ENCODE measurements around the gene ZNF678.
"Not testable (repeated sequence)": the region's sequence is repeated elsewhere in the genome, so short reads cannot be mapped to it uniquely, and the experiment has no call there.

The ZNF678 gene

DNA sequence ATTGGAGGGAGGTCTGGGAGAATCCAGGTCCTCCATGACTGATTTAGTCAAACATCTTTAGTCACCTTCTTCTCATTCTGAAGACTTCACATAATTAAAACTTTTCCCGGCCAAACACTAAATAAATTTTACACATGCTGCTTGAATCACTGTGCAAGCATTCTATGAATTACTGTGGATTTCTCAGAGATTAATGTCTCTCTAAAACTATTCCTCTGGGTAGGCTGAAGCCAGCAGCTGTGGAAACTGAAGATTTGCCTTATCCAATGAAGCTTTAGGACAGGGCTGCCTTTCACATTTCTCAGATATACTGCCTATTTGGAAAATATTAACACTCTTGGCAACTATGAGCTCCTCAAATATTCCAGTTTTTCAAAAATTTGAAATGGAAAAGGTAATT, 110.1 kb downstream of the ZNF678 start:
- no peak for DNase-seq (ENCODE audit: low read depth)
- H3K4me3 ChIP-seq (ENCODE audit: low read depth, low read length): no peak overlapping the region
- TF ChIP-seq, protein P1, sequence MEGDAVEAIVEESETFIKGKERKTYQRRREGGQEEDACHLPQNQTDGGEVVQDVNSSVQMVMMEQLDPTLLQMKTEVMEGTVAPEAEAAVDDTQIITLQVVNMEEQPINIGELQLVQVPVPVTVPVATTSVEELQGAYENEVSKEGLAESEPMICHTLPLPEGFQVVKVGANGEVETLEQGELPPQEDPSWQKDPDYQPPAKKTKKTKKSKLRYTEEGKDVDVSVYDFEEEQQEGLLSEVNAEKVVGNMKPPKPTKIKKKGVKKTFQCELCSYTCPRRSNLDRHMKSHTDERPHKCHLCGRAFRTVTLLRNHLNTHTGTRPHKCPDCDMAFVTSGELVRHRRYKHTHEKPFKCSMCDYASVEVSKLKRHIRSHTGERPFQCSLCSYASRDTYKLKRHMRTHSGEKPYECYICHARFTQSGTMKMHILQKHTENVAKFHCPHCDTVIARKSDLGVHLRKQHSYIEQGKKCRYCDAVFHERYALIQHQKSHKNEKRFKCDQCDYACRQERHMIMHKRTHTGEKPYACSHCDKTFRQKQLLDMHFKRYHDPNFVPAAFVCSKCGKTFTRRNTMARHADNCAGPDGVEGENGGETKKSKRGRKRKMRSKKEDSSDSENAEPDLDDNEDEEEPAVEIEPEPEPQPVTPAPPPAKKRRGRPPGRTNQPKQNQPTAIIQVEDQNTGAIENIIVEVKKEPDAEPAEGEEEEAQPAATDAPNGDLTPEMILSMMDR (conservative IDR thresholded peaks at IDR 0.05; ENCODE audit: low read depth, low read length): no peak

DNA sequence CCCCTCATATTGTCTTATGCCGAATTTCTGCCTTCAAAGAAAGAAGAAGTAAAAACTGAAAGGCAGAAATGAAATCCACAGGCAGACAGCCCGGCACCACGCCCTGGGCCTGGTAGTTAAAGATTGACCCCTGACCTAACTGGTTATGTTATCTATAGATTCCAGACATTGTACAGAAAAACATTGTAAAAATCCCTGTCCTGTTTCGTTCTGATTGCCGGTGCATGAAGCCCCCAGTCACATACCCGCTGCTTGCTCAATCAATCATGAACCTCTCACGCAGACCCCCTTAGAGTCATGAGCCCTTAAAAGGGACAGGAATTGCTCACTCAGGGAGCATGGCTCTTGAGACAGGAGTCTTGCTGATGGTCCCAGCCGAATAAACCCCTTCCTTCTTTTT, 122.5 kb downstream of the ZNF678 start:
- H3K4me3 ChIP-seq (ENCODE audit: low read depth, low read length): no peak overlapping the region
- DNase-seq (ENCODE audit: low read depth): no peak
- TF ChIP-seq, protein P1 (conservative IDR thresholded peaks at IDR 0.05; ENCODE audit: low read depth, low read length): no peak

DNA sequence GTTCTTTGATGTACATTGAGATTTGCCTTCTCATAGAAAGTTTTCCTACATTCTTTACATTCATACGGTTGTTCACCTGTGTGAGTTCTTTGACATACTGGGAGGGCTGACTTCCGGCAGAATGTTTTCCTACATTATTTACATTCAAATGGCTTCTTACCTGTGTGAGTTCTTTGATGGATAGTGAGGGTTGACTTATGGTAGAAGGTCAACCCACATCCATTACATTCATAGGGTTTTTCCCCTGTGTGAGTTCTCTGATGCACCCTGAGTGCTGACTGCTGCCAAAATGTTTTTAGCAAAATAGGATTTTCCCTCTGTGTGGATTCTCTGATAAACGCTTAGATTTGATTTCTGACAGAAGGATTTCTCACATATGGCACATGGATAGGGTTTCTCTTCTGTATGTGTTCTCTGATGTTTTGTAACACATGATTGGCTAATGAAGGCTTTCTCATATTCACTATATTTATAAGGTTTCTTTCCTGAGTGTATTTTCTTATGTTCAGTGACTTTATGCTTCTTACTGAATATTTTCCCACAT, 134.0 kb downstream of the ZNF678 start:
- TF ChIP-seq, protein P1 (conservative IDR thresholded peaks at IDR 0.05; ENCODE audit: low read depth, low read length): no peak
- no peak overlapping the region for H3K4me3 ChIP-seq (ENCODE audit: low read depth, low read length)
- DNase-seq (ENCODE audit: low read depth): no peak

DNA sequence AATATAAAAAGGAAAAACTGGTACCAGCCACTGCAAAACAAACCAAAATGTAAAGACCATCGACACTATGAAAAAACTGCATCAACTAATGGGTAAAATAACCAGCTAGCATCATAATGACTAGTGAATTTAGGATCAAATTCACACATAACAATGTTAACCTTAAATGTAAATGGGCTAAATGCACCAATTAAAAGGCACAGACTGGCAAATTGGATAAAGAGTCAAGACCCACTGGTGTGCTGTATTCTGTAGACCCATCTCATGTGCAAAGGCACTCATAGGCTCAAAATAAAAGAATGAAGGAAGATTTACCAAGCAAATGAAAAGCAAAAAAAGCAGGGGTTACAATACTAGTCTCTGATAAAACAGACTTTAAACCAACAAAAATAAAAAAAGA, 138.3 kb downstream of the ZNF678 start:
- DNase-seq (ENCODE audit: low read depth); H3K4me3 ChIP-seq (ENCODE audit: low read depth, low read length): not testable (repeated sequence)

DNA sequence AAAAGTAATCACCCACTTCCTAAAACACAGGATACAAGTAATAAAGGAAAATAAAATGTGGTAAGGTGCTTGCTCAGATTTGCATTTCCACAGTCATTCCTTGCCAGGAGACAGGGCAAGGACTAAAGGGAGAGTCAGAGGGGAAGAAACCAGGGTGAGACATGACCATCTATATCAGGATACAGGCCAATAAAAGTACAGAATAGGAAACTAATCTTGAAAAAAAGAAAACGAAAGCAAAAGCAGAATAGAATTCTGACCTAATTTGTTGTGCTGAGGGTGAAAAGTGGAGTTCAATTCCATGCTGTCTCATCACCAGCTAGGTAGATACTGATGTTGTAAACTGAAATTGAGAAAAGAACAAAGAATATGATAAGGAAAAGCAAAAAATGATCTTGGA, 144.5 kb downstream of the ZNF678 start:
- H3K4me3 ChIP-seq (ENCODE audit: low read depth, low read length): no peak overlapping the region
- DNase-seq (ENCODE audit: low read depth): no peak
- TF ChIP-seq, protein P1 (conservative IDR thresholded peaks at IDR 0.05; ENCODE audit: low read depth, low read length): no peak

DNA sequence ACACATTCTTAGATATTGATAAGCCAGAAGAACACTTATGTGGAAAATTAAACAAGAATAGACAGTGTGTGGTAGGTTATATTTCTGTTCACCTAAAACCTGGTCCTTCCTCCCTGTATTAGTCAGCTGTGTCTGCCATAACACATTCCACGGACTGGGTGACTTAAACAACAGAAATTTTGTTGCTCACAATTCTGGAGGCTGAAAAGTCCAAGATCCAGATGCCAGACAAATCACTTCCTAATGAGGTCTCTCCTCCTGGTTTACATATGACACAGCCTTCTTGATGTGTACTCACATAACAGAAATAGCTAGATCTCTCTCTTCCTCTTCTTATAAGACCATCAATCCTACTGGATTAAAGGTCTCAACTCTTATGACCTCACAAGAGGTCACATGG, 146.1 kb downstream of the ZNF678 start:
- TF ChIP-seq, protein P1 (conservative IDR thresholded peaks at IDR 0.05; ENCODE audit: low read depth, low read length): no peak
- DNase-seq (ENCODE audit: low read depth): no peak
- H3K4me3 ChIP-seq (ENCODE audit: low read depth, low read length): no peak overlapping the region

DNA sequence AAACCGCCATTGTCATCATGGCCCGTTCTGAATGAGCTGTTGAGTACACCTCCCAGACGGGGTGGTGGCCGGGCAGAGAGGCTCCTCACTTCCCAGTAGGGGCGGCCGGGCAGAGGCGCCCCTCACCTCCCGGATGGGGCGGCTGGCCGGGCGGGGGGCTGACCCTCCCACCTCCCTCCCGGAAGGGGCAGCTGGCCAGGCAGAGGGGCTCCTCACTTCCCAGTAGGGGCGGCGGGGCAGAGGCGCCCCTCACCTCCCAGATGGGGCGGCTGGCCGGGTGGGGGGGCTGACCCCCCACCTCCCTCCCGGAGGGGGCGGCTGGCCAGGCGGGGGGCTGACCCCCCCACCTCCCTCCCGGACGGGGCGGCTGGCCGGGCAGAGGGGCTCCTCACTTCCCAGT, 147.1 kb downstream of the ZNF678 start:
- H3K4me3 ChIP-seq (ENCODE audit: low read depth, low read length); DNase-seq (ENCODE audit: low read depth): not testable (repeated sequence)

DNA sequence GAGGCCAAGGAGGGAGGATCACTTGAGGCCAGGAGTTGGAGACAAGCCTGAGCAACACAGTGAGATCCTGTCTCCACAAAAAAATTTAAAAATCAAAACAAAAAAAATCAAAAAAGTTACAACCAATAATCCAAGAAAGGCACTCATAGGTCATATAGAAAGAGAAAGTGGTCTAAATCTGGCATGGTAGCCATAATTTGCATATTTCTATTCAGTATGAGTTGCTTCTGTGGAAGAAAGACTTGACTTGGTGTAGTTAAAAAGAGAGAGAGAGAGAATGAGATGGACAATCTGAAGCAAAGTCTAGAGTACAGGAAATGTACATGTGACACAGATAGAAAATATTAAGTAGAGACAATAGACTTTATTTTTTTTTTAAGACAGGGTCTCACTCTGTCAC, 149.3 kb downstream of the ZNF678 start:
- no peak overlapping the region for H3K4me3 ChIP-seq (ENCODE audit: low read depth, low read length)
- TF ChIP-seq, protein P1 (conservative IDR thresholded peaks at IDR 0.05; ENCODE audit: low read depth, low read length): no peak
- DNase-seq (ENCODE audit: low read depth): no peak
